CD4-positive, alpha-beta T cell treated with Interferon alpha-2 for 1 hour (primary cell): ENCODE measurements around the gene SLC43A1.

ENCODE experiments used
- DNase-seq, 2 donors: peaks; one replicate each; pipeline ENCODE4 v3.0.0-alpha.2; 2020 to 2022

SLC43A1 gene

GRCh38 chr11:57527056-57527631 is 11.6 kb upstream of the SLC43A1 start:
- peak; percentile 65 to 78 for DNase-seq

- DNase-seq = no peak
These were observed 7.9 kb upstream of the SLC43A1 start for GRCh38 chr11:57523419-57523818.

GRCh38 chr11:57521116-57521515 is 5.6 kb upstream of the SLC43A1 start:
- DNase-seq = no peak

DNA sequence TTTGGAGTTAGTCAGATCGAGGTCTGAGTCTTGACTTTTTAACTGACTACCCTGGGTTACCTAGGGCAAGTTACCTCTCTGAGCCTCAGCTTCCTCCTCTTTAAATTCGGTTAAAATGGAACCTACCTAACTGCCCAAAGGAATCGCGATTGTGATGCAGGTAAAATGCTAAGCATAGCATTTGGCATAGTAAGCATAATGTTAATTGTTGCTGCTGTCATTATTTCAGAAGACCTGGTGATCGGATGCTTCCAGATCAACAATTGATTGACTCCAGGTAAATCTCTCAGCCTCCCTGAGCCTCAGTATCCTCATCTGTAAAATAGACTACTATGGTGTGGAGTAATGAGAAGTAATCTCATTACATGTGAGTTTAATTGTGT is 550 bp upstream of the SLC43A1 start:
- DNase-seq = no peak

DNA sequence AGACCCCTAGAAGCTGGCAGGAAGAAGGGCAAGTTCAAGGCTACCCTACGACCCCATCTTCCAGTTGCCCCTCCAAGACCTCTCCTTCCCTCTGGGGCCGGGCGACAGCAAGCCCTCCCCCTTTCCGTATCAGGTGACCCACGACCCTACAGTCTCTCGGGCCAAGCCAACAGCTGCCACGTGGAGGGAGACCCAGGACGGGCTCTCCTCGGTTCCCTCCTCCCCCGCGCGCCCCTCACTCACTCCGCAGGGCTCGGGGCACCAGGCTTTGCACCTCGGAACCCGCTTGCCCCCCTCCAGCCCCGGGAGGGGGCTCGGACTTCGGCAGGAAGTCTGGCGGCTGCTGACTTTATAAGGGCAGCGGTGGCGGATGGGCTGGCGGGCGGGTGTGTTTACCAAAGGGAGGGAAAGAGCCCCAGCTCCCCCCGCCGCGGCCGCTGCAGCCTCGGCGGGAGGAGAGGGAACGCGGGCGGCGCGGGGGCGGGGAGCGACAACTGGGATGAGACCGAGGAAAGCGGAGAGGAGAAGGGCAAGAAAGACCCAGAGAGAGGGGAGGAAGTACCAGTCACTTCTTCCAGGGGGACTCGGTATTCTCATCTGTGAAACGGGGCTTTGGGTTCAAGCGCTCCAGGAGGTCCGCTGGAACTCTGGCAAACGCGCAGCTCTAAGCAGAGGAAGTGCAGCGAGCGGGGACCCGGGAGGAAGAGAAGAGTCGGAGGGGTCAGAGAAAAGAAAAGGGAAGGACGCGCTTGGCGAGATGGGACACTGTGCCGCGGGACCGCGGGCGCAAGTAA is 767 bp downstream of the SLC43A1 start:
- peak; percentile 12 to 52 for DNase-seq

GRCh38 chr11:57513911-57514537 is 1.5 kb downstream of the SLC43A1 start:
- DNase-seq = peak; percentile 4 to 24

DNA sequence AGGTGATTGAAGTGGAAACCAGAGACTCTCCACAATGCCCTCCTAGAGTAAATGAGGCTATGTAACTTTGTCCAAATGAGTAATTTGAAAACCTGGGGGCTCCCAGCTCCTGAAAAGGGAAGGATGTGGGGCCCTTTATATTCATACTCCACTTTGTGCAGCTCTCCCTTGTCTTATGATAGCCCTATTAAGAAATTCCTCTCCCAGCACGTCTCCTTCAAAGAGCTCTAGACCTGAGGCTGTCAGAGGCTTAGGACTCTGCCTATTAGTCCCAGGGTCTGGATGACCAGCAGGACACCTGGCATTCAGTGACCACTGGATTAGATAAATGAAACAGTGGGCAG is 2.1 kb downstream of the SLC43A1 start:
- DNase-seq = no peak

DNA sequence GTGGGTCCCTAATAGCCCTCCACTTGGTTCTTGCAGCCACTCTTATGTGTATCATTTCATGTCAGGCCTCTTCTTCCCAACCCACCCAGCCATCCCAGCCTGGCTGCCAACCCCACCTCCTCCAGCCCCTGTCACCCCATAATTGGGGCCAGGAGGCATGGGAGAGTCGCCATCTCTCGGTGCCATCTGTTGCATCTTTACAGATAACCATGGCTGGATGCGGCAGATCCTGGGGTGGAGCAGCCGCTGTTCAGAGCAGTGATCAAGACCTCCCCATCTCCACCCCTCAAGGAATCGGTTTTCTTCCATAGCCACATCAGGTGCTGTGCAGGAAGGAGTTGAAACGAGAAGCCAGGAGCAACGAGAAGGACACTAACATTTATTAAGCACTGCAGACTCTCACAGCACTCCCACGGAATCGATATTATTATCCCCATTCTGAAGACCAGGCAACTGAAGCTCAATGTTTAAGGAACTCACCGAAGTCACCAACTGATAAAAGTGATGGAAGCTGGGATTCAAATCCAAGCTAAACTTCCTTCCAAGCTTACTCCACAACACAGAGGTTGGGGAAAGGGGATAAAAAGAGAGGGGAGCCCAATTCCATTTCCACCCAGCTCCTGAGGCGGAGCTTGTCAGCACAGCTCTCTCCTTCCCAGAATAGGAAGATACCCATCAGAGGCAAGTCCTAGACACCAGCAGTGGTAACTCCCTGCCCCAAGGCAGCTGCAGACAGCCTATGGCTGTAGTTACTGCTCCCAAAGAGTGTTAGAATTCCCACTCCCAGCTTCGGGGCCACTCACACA is 2.7 kb downstream of the SLC43A1 start:
- DNase-seq = no peak

- no peak for DNase-seq
These were observed 3.6 kb downstream of the SLC43A1 start for GRCh38 chr11:57511741-57512430.

GRCh38 chr11:57508341-57509170 is 6.9 kb downstream of the SLC43A1 start:
- DNase-seq = no peak

- no peak for DNase-seq
These were observed 9.0 kb downstream of the SLC43A1 start for GRCh38 chr11:57506522-57506921.

DNA sequence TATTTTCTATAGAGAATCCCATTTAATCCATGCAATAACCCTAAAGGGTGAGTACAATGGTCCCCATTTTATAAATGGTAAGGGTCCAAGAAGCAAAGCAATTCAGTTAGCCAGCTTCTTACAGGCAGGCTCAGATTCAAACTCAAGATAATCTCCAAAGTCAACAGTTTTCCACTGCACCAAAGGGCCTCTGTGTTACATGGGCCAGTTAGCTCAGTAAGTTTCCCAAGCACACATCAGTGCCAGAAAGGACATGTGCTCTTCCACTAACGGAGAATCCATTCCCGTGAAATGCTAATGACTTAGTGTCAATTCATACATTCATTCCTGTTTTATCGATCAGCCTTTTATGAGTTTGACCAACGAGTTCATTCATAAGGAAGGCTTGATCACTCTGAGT is 11.0 kb downstream of the SLC43A1 start:
- DNase-seq = no peak

GRCh38 chr11:57502870-57503269 is 12.6 kb downstream of the SLC43A1 start:
- no peak for DNase-seq

DNA sequence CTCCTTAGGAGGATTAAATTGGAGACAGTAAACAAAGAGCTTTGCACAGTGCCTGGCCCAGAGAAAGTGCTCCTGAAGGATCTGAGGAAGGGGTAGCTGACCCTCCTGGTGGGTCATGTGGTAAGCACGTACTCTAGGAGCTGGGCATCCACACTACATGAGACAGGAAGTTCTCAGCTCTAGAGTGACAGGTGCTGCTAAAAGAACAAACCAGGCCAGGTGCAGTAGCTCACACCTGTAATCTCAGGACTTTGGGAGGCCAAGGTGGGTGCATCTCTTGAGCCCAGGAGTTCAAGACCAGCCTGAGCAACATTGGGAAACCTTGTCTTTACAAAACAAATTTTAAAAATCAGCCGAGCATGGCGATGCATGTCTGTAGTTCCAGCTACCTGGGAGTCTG is 13.1 kb downstream of the SLC43A1 start:
- DNase-seq = no peak

DNA sequence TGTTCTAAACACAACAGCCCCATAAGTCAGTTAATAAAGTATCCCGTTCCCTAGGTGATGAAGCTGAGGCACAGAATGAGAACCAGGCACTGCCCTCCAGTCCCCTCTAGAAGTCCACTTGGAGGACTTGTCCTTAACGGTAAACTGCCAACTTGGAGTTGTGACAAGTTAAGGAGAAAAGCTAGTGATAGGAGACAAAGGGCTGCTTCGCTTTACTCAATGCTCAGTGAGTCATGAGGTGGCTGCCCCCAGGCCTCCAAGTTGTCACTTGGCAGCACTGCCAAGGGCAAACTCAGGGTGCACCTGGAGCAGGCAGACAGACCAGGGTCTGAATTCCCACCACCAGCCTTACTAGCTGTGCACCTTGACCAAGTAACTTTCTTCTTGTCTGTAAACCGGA is 13.5 kb downstream of the SLC43A1 start:
- DNase-seq = no peak

DNA sequence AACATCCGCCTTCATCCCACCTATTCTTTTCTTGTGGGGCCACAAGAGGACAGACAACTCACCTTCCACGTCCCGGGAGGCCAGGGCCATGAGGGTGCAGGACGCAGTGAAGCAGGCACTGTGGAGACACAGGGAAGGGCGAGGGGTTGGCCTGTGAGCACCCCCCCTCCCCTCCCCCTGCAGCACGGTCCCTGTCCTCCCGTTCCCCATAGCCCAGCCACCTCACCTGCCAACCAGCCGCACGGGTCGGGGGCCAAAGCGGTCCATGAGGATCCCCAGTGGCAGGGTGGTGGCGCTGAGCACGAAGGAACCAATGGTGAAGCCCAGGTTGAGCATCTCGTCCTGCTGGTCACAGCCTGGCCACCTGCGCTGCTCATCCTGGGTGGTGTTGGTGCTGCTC is 14.6 kb downstream of the SLC43A1 start:
- DNase-seq = no peak

DNA sequence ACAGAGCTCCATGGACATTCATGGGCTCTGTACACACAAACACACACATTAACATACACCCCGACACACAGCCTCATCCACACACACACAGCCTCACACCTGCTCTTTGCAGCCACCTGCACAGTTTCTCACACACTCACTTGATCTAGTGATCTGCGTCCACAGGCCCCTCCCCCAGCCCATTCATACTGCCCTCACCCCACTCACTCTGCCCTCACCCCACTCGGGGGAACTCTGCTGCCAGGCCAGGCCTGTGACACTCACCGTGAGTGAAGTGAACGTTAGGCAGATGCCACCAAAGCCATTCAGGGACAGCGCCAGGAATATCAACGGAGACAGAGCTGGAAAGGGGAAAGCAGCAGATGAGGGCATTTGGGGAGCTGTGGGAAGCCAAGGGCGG is 15.0 kb downstream of the SLC43A1 start:
- DNase-seq = no peak

GRCh38 chr11:57499983-57500461 is 15.5 kb downstream of the SLC43A1 start:
- no peak for DNase-seq

- peak; percentile 39 to 74 for DNase-seq
These were observed 16.0 kb downstream of the SLC43A1 start for GRCh38 chr11:57499413-57499982.

DNA sequence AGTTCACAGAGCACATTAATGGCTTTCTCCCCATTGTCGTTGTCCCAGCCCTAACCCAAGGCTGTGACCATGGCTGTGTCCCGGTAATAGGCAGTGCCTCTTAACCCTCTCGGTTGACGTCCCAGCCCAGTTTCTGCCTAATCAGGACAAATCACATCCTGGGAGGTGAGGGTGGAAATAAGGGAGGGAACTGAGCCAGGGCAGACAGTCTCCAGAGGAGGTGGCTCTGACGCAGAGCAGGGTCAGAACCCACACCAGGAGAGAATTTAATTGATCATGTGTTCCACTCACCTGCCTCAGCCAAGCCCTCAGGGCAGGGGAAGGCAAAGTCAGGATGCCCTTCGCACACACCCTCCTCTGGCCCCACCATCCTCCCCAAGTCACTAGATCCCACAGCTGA is 17.0 kb downstream of the SLC43A1 start:
- no peak for DNase-seq
